Measurements from ENCODE around the gene OLFML1. TPM values are rescaled to one million over a fixed set of nuclear protein-coding genes. Genes with fewer than 3 reads are reported as not detected.
A peak's percentile ranks its signal among the peaks of the same experiment; 100 is the strongest.

OLFML1 gene
- total and polyA plus RNA-seq, 5 donors: 6.9 to 16.9 (median 12.3) TPM

GRCh38 chr11:7480113-7480512 is 5.2 kb upstream of the OLFML1 start:
- no peak overlapping the region for H3K4me3 ChIP-seq (ENCODE audit: low read length)
- no peaks in the 10 kb centered on the region for H3K4me1 ChIP-seq (ENCODE audit: control insufficient read depth, insufficient read depth, low read length)
- H3K9me3 ChIP-seq (ENCODE audit: control insufficient read depth, low read length): no peaks in the 10 kb centered on the region
- no peak overlapping the region for H3K27ac ChIP-seq (ENCODE audit: low read length)
- no peaks in the 10 kb centered on the region for H3K27me3 ChIP-seq (ENCODE audit: control insufficient read depth, insufficient read depth)
- ATAC-seq (peak in 1 of 2 donors; percentile 32), DNase-seq (no peak)
- intact Hi-C loops (cut with DNase I): no loop called here
- 49% methylated on average over 2 of the region's 2 CpGs for WGBS

- Histone ChIP-seq H3K4me3 (ENCODE audit: low read length) (no peak overlapping the region), H3K4me1 (ENCODE audit: control insufficient read depth, insufficient read depth, low read length) (no peaks in the 10 kb centered on the region), H3K9me3 (ENCODE audit: control insufficient read depth, low read length) (no peaks in the 10 kb centered on the region), H3K27ac (ENCODE audit: low read length) (no peak overlapping the region), H3K27me3 (ENCODE audit: control insufficient read depth, insufficient read depth) (no peaks in the 10 kb centered on the region)
- 68% methylated on average over 3 of the region's 3 CpGs for WGBS
- no peak for DNase-seq
- no peak for ATAC-seq
- intact Hi-C loops (cut with DNase I): no loop called here
These were observed 1.2 kb upstream of the OLFML1 start for GRCh38 chr11:7484131-7484530.

DNA sequence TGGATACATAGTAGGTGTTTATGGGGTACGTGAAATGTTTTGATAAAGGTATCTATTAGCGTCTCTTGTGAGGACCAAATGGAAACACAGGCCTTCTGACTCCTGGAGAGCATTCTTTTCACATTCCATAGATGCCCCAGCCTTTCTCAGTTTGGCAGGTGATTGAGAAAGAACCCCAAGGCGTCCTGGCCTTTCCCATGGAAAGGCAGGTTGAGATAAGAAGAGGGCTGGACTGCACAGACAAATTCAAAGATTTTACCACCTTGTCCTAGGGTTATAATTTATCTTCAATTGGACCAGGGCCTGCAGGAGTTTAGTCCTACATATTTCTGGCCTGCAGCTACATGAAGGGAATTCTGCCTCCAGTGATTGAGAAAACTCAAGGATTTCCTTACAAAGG is 661 bp upstream of the OLFML1 start:
- WGBS: 69% methylated on average over 3 of the region's 3 CpGs
- no peak overlapping the region for H3K27ac ChIP-seq (ENCODE audit: low read length)
- intact Hi-C loops (cut with DNase I): no loop called here
- no peak for ATAC-seq
- H3K27me3 ChIP-seq (ENCODE audit: control insufficient read depth, insufficient read depth): no peaks in the 10 kb centered on the region
- no peaks in the 10 kb centered on the region for H3K9me3 ChIP-seq (ENCODE audit: control insufficient read depth, low read length)
- no peak overlapping the region for H3K4me3 ChIP-seq (ENCODE audit: low read length)
- no peaks in the 10 kb centered on the region for H3K4me1 ChIP-seq (ENCODE audit: control insufficient read depth, insufficient read depth, low read length)
- DNase-seq: no peak

DNA sequence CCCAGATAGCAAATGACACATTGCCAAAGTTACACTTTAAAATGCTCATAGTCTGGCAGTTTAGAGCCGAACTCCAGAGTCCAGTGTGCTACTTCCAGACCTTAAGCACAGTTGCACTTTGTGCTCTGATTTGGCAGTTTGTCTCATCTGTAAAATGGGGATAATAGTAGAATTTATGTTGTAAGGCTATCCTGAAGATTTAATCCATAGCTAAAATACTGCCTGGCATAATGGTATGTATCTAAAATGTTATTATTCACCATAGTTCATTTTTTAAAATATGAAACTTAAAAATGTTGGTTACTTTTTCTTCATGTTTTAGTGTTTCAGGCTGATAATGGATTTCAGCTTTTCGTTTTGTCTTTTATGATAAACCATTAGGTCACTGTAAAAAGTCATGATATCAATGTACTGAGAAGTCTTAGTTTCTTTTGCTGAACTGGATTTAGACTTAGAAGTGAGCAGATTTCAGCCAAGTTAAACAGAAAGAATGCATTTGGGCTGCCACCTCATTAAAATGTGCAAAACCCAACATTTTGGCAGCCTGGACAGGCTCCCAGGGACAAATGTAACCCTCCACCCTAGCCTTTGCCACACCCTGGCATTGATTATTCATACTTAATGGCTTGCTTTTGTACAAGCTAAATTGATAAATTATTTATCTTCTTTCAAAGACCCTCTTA is 933 bp downstream of the OLFML1 start:
- DNase-seq (no peak), ATAC-seq (no peak)
- no peaks in the 10 kb centered on the region for H3K9me3 ChIP-seq (ENCODE audit: control insufficient read depth, low read length)
- no peaks in the 10 kb centered on the region for H3K27me3 ChIP-seq (ENCODE audit: control insufficient read depth, insufficient read depth)
- H3K27ac ChIP-seq (ENCODE audit: low read length): no peak overlapping the region
- H3K4me3 ChIP-seq (ENCODE audit: low read length): peak overlapping the region; percentile 50
- 49% methylated on average over 2 of the region's 2 CpGs for WGBS
- H3K4me1 ChIP-seq (ENCODE audit: control insufficient read depth, insufficient read depth, low read length): no peaks in the 10 kb centered on the region
- intact Hi-C loops (cut with DNase I): no loop called here

DNA sequence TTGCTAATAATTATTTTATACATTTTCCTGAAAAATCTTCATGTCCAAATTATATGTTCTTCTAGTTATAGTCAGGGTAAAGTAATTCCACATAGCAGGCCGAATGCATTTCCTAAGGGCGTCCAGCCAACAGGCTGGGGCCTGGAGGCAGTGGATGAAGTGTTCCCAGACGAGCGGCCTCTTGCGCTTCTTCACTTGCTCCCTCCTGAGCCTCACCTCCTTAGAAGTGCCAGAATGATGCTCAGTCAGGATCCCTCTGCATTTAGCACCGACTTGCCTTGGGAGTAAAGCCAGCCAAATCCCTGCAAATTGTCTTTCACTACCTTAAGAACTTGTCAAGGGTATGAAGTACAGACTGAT is 1.5 kb downstream of the OLFML1 start:
- Histone ChIP-seq H3K4me3 (ENCODE audit: low read length) (peak overlapping the region; percentile 50), H3K27ac (ENCODE audit: low read length) (no peak overlapping the region), H3K4me1 (ENCODE audit: control insufficient read depth, insufficient read depth, low read length) (no peaks in the 10 kb centered on the region), H3K27me3 (ENCODE audit: control insufficient read depth, insufficient read depth) (no peaks in the 10 kb centered on the region), H3K9me3 (ENCODE audit: control insufficient read depth, low read length) (no peaks in the 10 kb centered on the region)
- peak in 1 of 2 donors; percentile 33 for ATAC-seq
- DNase-seq: peak in 2 of 3 donors; percentile 22 to 67
- intact Hi-C loops (cut with DNase I): no loop called here
- WGBS: 45% methylated on average over 6 of the region's 6 CpGs

DNA sequence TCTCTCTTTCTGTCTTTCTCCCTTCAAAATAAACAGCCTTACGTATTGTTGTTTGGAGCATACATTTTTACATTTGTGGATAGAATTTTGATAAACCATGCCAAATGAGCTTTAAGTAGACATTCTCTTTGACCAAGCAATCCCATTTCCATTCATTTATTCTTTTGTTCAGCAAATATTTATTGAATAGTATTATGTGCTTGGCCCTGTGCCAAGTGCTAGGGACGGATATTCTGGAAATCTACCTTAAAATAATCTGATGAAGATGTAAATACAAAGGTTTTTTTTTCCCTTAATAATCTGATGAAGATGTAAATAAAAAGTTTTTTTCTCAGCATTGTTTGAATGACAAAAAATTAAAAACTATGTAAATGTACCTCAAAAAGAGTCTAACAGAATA is 2.1 kb downstream of the OLFML1 start:
- no peak for DNase-seq
- 41% methylated on average over 2 of the region's 2 CpGs for WGBS
- intact Hi-C loops (cut with DNase I): no loop called here
- Histone ChIP-seq H3K27ac (ENCODE audit: low read length) (no peak overlapping the region), H3K4me3 (ENCODE audit: low read length) (peak overlapping the region; percentile 50), H3K9me3 (ENCODE audit: control insufficient read depth, low read length) (no peaks in the 10 kb centered on the region), H3K4me1 (ENCODE audit: control insufficient read depth, insufficient read depth, low read length) (peaks cover 2% of the 10 kb centered on the region), H3K27me3 (ENCODE audit: control insufficient read depth, insufficient read depth) (no peaks in the 10 kb centered on the region)
- no peak for ATAC-seq

- no peak overlapping the region for H3K4me3 ChIP-seq (ENCODE audit: low read length)
- no peak overlapping the region for H3K27ac ChIP-seq (ENCODE audit: low read length)
- H3K4me1 ChIP-seq (ENCODE audit: control insufficient read depth, insufficient read depth, low read length): peaks cover 2% of the 10 kb centered on the region
- intact Hi-C loops (cut with DNase I): no loop called here
- ATAC-seq (no peak), DNase-seq (no peak)
- H3K9me3 ChIP-seq (ENCODE audit: control insufficient read depth, low read length): no peaks in the 10 kb centered on the region
- no peaks in the 10 kb centered on the region for H3K27me3 ChIP-seq (ENCODE audit: control insufficient read depth, insufficient read depth)
- 92% methylated on average over 1 of the region's 1 CpG for WGBS
These were observed 3.4 kb downstream of the OLFML1 start for GRCh38 chr11:7488681-7489080.

DNA sequence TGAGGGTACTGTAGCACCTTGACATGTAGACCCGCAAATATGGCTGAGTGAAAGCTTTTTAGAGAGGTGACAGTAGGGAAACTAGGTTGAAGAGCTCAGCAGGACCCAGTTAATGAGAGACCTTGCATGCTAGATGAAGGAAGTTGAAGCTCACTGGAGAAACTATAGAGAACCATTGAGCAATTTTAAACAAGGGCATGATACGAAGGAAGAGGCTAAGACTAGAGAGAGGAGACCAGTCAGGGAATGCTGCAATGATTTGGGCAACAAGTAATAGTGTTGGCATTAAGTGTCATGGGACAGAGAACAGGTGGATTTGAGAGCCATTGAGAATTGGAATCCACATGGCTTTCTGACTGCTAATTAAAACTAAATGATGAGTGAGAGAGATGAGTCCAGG is 4.1 kb downstream of the OLFML1 start:
- no peak for ATAC-seq
- intact Hi-C loops (cut with DNase I): no loop called here
- no peaks in the 10 kb centered on the region for H3K9me3 ChIP-seq (ENCODE audit: control insufficient read depth, low read length)
- WGBS: 84% methylated on average over 2 of the region's 2 CpGs
- no peak overlapping the region for H3K27ac ChIP-seq (ENCODE audit: low read length)
- DNase-seq: no peak
- no peak overlapping the region for H3K4me3 ChIP-seq (ENCODE audit: low read length)
- peaks cover 2% of the 10 kb centered on the region for H3K4me1 ChIP-seq (ENCODE audit: control insufficient read depth, insufficient read depth, low read length)
- H3K27me3 ChIP-seq (ENCODE audit: control insufficient read depth, insufficient read depth): no peaks in the 10 kb centered on the region

DNA sequence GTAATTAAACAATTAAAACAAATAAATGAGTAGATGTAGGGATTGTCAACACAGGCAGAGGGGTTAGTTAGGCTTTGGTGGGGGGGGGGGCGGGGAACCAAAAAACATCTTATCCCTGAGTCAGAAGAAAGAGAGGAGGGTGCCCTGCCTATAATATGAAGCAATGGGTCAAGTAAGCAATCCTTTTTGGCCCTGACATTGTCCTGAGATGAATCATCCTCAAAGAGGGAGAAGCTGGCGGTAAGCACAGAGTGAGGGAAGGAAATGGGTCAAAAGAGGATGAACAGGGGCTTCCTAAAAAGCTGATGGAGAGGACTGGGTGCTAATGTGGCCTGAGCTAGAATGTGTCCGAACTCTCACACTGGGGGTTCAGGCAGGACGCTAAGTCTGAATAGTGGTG is 4.7 kb downstream of the OLFML1 start:
- Histone ChIP-seq H3K27ac (ENCODE audit: low read length) (no peak overlapping the region), H3K4me3 (ENCODE audit: low read length) (no peak overlapping the region), H3K4me1 (ENCODE audit: control insufficient read depth, insufficient read depth, low read length) (peaks cover 2% of the 10 kb centered on the region), H3K27me3 (ENCODE audit: control insufficient read depth, insufficient read depth) (no peaks in the 10 kb centered on the region), H3K9me3 (ENCODE audit: control insufficient read depth, low read length) (no peaks in the 10 kb centered on the region)
- 75% methylated on average over 4 of the region's 4 CpGs for WGBS
- ATAC-seq (peak; percentile 8 to 69), DNase-seq (no peak)
- intact Hi-C loops (cut with DNase I): no loop called here

DNA sequence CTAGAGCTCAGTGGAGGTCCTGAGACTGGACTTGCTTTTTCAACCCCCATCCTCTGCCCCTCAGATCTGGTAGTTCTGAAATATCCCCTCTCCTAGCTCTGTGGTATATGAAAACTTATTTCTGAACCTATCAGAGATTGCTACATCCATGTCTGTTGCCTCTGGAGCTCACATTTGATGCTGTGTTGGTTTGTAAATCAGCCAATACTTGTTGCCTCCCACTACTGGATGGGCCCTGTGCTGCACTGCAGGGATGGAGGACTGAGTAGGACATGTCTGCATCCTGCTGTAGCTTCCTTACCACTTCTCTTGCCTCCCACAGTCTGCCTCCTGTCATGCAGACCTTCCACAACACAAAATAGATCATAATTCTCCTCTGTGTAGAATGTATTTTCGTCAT is 5.2 kb downstream of the OLFML1 start:
- no peaks in the 10 kb centered on the region for H3K27me3 ChIP-seq (ENCODE audit: control insufficient read depth, insufficient read depth)
- DNase-seq: no peak
- H3K4me3 ChIP-seq (ENCODE audit: low read length): no peak overlapping the region
- peaks cover 2% of the 10 kb centered on the region for H3K4me1 ChIP-seq (ENCODE audit: control insufficient read depth, insufficient read depth, low read length)
- peak in 1 of 2 donors; percentile 42 for ATAC-seq
- no peaks in the 10 kb centered on the region for H3K9me3 ChIP-seq (ENCODE audit: control insufficient read depth, low read length)
- intact Hi-C loops (cut with DNase I): no loop called here
- WGBS: 82% methylated on average over 1 of the region's 1 CpG
- no peak overlapping the region for H3K27ac ChIP-seq (ENCODE audit: low read length)

DNA sequence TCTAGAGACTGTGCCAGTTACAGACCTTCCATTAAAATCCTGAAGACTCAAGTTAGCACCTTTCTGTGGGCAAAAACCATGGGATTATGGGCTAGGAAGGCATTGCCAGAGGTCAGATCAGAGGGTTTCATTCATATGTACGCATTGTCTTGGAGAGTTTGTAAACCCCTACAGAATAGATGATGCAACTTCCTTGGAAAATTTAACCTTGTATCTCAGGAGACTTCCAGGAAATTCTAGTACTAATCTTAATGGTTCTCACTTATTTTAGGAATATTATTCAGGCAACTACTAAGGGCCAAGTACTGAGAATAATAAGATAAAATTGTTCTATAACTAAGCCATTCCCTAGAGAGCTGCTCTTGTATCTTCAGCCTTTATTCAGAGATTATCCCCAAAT is 6.9 kb downstream of the OLFML1 start:
- Histone ChIP-seq H3K27me3 (ENCODE audit: control insufficient read depth, insufficient read depth) (no peaks in the 10 kb centered on the region), H3K9me3 (ENCODE audit: control insufficient read depth, low read length) (no peaks in the 10 kb centered on the region), H3K27ac (ENCODE audit: low read length) (no peak overlapping the region), H3K4me1 (ENCODE audit: control insufficient read depth, insufficient read depth, low read length) (peaks cover 2% of the 10 kb centered on the region), H3K4me3 (ENCODE audit: low read length) (no peak overlapping the region)
- 35% methylated on average over 1 of the region's 1 CpG for WGBS
- intact Hi-C loops (cut with DNase I): no loop called here
- peak; percentile 40 to 56 for ATAC-seq
- no peak for DNase-seq

GRCh38 chr11:7493670-7494069 is 8.4 kb downstream of the OLFML1 start:
- 94% methylated on average over 2 of the region's 2 CpGs for WGBS
- intact Hi-C loops (cut with DNase I): no loop called here
- Histone ChIP-seq H3K4me3 (ENCODE audit: low read length) (no peak overlapping the region), H3K27me3 (ENCODE audit: control insufficient read depth, insufficient read depth) (no peaks in the 10 kb centered on the region), H3K27ac (ENCODE audit: low read length) (no peak overlapping the region), H3K4me1 (ENCODE audit: control insufficient read depth, insufficient read depth, low read length) (peaks cover 2% of the 10 kb centered on the region), H3K9me3 (ENCODE audit: control insufficient read depth, low read length) (no peaks in the 10 kb centered on the region)
- no peak for ATAC-seq
- DNase-seq: no peak
